Keratinocyte (primary cell): ENCODE measurements around the gene AFF2. TPM values are rescaled to one million over a fixed set of nuclear protein-coding genes. Genes with fewer than 3 reads are reported as not detected.

ENCODE experiments used
- DNase-seq: peaks from one replicate; pipeline ENCODE4 v3.0.0-alpha.2; 2011; ENCODE audit warnings: low read depth, missing footprints, low spot score
- FAIRE-seq: peaks from 2 replicates; lab custom pipeline; 2011; peaks lifted over from hg19 to GRCh38; lab: Jason Lieb, UNC
- H2AFZ ChIP-seq: 2 replicates; pipeline ENCODE4 v1.6.0; 2012; ENCODE audit warnings: low read length, control low read depth, inconsistent platforms; ENCODE audit not compliant: control insufficient read depth
- H3K27ac ChIP-seq: 2 replicates; pipeline ENCODE4 v1.5.1; 2011; ENCODE audit warnings: low read length; ENCODE audit not compliant: control insufficient read depth, insufficient read depth
- H3K27me3 ChIP-seq: 3 replicates; pipeline ENCODE4 v1.6.0; 2011; ENCODE audit warnings: low read length; ENCODE audit not compliant: control insufficient read depth, insufficient read depth; ENCODE audit errors: extremely low read depth
- H3K36me3 ChIP-seq, 2 experiments: 2 replicates in 1 of 2; 3 replicates in 1 of 2; pipeline ENCODE4 v1.5.1; 2011; ENCODE audit warnings: low read length in 2 of 2, mild to moderate bottlenecking in 1 of 2; ENCODE audit not compliant: control insufficient read depth in 2 of 2, insufficient read depth in 2 of 2; ENCODE audit errors: extremely low read depth in 1 of 2
- H3K4me1 ChIP-seq: 3 replicates; pipeline ENCODE4 v1.5.1; 2011; ENCODE audit warnings: low read length; ENCODE audit not compliant: control insufficient read depth, insufficient read depth; ENCODE audit errors: extremely low read depth
- H3K4me2 ChIP-seq: 3 replicates; pipeline ENCODE4 v1.6.0; 2011; ENCODE audit warnings: low read depth, low read length; ENCODE audit not compliant: control insufficient read depth, insufficient read depth; ENCODE audit errors: extremely low read depth
- H3K4me3 ChIP-seq, 3 experiments: fragments of 200-600 bp in 1 of 3; sonication (generic) in 1 of 3; 2 replicates in 2 of 3; 3 replicates in 1 of 3; pipeline ENCODE4 v1.5.1; 2011 to 2016; ENCODE audit warnings: low read length in 3 of 3, mild to moderate bottlenecking in 3 of 3, control low read depth in 2 of 3, inconsistent platforms in 1 of 3, low read depth in 1 of 3, mixed read lengths in 1 of 3, mixed run types in 1 of 3, moderate library complexity in 1 of 3; ENCODE audit not compliant: control insufficient read depth in 2 of 3, insufficient read depth in 2 of 3; ENCODE audit errors: extremely low read depth in 1 of 3
- H3K79me2 ChIP-seq: 2 replicates; pipeline ENCODE4 v1.6.0; 2012; ENCODE audit warnings: low read length; ENCODE audit not compliant: control insufficient read depth, insufficient read depth
- H3K9ac ChIP-seq: 3 replicates; pipeline ENCODE4 v1.6.0; 2011; ENCODE audit warnings: low read length; ENCODE audit not compliant: control insufficient read depth, insufficient read depth; ENCODE audit errors: extremely low read depth
- H3K9me1 ChIP-seq: 3 replicates; pipeline ENCODE4 v1.6.0; 2011; ENCODE audit warnings: low read length; ENCODE audit not compliant: control insufficient read depth, insufficient read depth; ENCODE audit errors: extremely low read depth
- H3K9me3 ChIP-seq: 2 replicates; pipeline ENCODE4 v1.5.1; 2012; ENCODE audit warnings: low read depth, low read length; ENCODE audit not compliant: control insufficient read depth
- H4K20me1 ChIP-seq: 3 replicates; pipeline ENCODE4 v1.6.0; 2011; ENCODE audit warnings: low read length; ENCODE audit not compliant: control insufficient read depth, insufficient read depth; ENCODE audit errors: extremely low read depth
- EZH2 ChIP-seq: IDR thresholded peaks from one replicate; pipeline ENCODE4 v1.6.1; 2012; ENCODE audit warnings: inconsistent platforms, mild to moderate bottlenecking, low read length, moderate library complexity
- dilution Hi-C: fragments of 300-500 bp; cut with MboI; formaldehyde crosslinking; loops from one replicate; pipeline ENCODE4 v1.7.0; 2020; ENCODE audit warnings: low sequenced_read_pairs; ENCODE audit not compliant: extremely low pct_ligation_motif_present
- polyA plus RNA-seq, 5 experiments: library from polyadenylated mRNA; depleted of rRNA in 3 of 5; stranded (reverse) in 3 of 5; stranded (forward) in 1 of 5; unstranded in 1 of 5; fragments of >200 nt; gene quantifications; 1 replicate in 1 of 5; 2 replicates in 3 of 5; 3 replicates in 1 of 5; pipeline versions ENCODE4 v1.2.1 to v1.2.3, GENCODE V29; 2011 to 2012; ENCODE audit warnings: missing spikeins in 2 of 5, low read depth in 1 of 5, low replicate concordance in 1 of 5
- TF ChIP-seq, protein P1 (sequence below), 3 experiments: IDR thresholded peaks in 1 of 3; conservative IDR thresholded peaks in 1 of 3; optimal IDR thresholded peaks in 1 of 3; 2 replicates in 2 of 3; 3 replicates in 1 of 3; pipeline versions ENCODE3 to v1.5.1; 2011; ENCODE audit warnings: low read length in 3 of 3, mild to moderate bottlenecking in 3 of 3, moderate library complexity in 2 of 3, control low read depth in 1 of 3, inconsistent platforms in 1 of 3; ENCODE audit not compliant: insufficient read depth in 2 of 3; ENCODE audit errors: extremely low read depth in 1 of 3

Gene AFF2
- polyA plus RNA-seq, 1 donor (not counting 4 experiments of a cell fraction or from before 2014, with no cell fraction given): 0.01 TPM

DNA sequence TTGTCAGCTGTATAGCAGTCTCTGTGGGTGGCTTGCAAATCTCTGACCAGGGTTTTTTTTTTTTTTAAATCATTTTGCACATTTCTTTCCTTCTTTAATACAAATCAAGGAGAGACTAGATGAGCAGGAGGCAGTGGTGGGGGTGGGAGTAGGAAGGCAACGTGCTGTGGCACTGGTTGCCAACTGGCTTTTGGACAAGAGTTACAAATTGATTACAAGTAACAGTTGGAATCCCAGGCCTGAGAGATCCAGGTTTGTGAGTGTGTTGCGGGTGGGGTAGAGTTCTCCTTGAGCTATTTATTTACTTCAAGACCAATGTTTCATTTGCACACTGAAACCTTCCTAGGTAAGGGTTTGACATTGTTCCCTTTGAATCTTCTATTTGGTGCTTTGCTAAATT is 325.3 kb downstream of the AFF2 start:
- no peak overlapping the region for H3K4me3 ChIP-seq
- dilution Hi-C loops: no loop called here
- no peak for FAIRE-seq

GRCh38 chrX:148836741-148837140 is 336.3 kb downstream of the AFF2 start:
- H3K4me1 ChIP-seq: no peaks in the 10 kb centered on the region
- no peak overlapping the region for H3K9ac ChIP-seq
- FAIRE-seq (no peak), DNase-seq (no peak)
- H3K27me3 ChIP-seq: no peaks in the 10 kb centered on the region
- dilution Hi-C loops: no loop called here
- H4K20me1 ChIP-seq: no peaks in the 10 kb centered on the region
- TF ChIP-seq, protein P1, sequence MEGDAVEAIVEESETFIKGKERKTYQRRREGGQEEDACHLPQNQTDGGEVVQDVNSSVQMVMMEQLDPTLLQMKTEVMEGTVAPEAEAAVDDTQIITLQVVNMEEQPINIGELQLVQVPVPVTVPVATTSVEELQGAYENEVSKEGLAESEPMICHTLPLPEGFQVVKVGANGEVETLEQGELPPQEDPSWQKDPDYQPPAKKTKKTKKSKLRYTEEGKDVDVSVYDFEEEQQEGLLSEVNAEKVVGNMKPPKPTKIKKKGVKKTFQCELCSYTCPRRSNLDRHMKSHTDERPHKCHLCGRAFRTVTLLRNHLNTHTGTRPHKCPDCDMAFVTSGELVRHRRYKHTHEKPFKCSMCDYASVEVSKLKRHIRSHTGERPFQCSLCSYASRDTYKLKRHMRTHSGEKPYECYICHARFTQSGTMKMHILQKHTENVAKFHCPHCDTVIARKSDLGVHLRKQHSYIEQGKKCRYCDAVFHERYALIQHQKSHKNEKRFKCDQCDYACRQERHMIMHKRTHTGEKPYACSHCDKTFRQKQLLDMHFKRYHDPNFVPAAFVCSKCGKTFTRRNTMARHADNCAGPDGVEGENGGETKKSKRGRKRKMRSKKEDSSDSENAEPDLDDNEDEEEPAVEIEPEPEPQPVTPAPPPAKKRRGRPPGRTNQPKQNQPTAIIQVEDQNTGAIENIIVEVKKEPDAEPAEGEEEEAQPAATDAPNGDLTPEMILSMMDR (optimal IDR thresholded peaks at IDR 0.05 in 1 of 3, IDR thresholded peaks at IDR 0.05 in 1 of 3, conservative IDR thresholded peaks at IDR 0.05 in 1 of 3; ENCODE audit: extremely low read depth in 1 of 3, insufficient read depth in 2 of 3, low read length in 3 of 3): no peak
- no peak for TF ChIP-seq EZH2
- no peaks in the 10 kb centered on the region for H3K36me3 ChIP-seq
- H3K4me3 ChIP-seq: no peak overlapping the region
- no peaks in the 10 kb centered on the region for H3K9me3 ChIP-seq
- no peak overlapping the region for H2AFZ ChIP-seq
- H3K27ac ChIP-seq: no peak overlapping the region
- H3K4me2 ChIP-seq: no peak overlapping the region
- no peaks in the 10 kb centered on the region for H3K79me2 ChIP-seq
- H3K9me1 ChIP-seq: no peaks in the 10 kb centered on the region

More for the DNA sequence above, 325.3 kb downstream of the AFF2 start:
- no peaks in the 10 kb centered on the region for H4K20me1 ChIP-seq
- H3K9me1 ChIP-seq: no peaks in the 10 kb centered on the region
- no peak overlapping the region for H3K27ac ChIP-seq
- H3K9ac ChIP-seq: no peak overlapping the region
- H3K79me2 ChIP-seq: no peaks in the 10 kb centered on the region
- H3K4me1 ChIP-seq: no peaks in the 10 kb centered on the region
- no peak overlapping the region for H2AFZ ChIP-seq
- H3K9me3 ChIP-seq: no peaks in the 10 kb centered on the region
- no peaks in the 10 kb centered on the region for H3K36me3 ChIP-seq
- no peak for TF ChIP-seq EZH2
- TF ChIP-seq, protein P1 (optimal IDR thresholded peaks at IDR 0.05 in 1 of 3, IDR thresholded peaks at IDR 0.05 in 1 of 3, conservative IDR thresholded peaks at IDR 0.05 in 1 of 3; ENCODE audit: extremely low read depth in 1 of 3, insufficient read depth in 2 of 3, low read length in 3 of 3): no peak
- no peaks in the 10 kb centered on the region for H3K27me3 ChIP-seq
- H3K4me2 ChIP-seq: no peak overlapping the region
- DNase-seq: no peak
